ENCODE measurements around the gene DLEC1. TPM values are rescaled to one million over a fixed set of nuclear protein-coding genes. Genes with fewer than 3 reads are reported as not detected.
"Not testable (repeated sequence)": the region's sequence is repeated elsewhere in the genome, so short reads cannot be mapped to it uniquely, and the experiment has no call there.

The DLEC1 gene
- polyA plus RNA-seq, 1 experiment, result 0.06 TPM

DNA sequence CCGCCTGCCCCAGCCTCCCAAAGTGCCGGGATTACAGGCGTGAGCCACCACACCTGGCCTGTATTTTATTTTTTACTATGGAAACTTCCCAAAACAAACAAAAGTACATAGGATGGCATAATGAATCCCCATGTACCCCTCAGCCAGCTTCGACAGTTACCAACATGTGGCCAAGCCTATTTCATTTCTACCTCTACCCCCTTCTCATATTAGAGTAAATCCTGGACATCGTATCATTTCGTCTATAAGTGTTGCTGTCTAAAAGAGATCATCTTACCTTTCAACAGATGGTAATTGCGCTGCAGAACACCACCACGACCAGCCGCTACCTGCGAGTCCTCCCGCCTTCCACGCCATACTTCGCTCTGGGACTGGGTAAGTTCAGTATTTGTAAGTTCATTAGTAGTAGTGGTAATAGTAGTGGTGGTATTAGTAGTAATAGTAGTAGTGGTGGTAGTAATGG, 44.9 kb downstream of the DLEC1 start:
- ChIA-PET POLR2A (no interaction called here), CTCF (no interaction called here)
- H3K4me3 ChIP-seq (ENCODE audit: low read depth, low read length), result no peak overlapping the region
- H3K27me3 ChIP-seq (ENCODE audit: control insufficient read depth, insufficient read depth, low read length), result no peaks in the 10 kb centered on the region
- no peak for DNase-seq (ENCODE audit: low read depth)
- H3K36me3 ChIP-seq (ENCODE audit: control insufficient read depth, insufficient read depth, low read length), result no peaks in the 10 kb centered on the region
- TF ChIP-seq, protein P1, sequence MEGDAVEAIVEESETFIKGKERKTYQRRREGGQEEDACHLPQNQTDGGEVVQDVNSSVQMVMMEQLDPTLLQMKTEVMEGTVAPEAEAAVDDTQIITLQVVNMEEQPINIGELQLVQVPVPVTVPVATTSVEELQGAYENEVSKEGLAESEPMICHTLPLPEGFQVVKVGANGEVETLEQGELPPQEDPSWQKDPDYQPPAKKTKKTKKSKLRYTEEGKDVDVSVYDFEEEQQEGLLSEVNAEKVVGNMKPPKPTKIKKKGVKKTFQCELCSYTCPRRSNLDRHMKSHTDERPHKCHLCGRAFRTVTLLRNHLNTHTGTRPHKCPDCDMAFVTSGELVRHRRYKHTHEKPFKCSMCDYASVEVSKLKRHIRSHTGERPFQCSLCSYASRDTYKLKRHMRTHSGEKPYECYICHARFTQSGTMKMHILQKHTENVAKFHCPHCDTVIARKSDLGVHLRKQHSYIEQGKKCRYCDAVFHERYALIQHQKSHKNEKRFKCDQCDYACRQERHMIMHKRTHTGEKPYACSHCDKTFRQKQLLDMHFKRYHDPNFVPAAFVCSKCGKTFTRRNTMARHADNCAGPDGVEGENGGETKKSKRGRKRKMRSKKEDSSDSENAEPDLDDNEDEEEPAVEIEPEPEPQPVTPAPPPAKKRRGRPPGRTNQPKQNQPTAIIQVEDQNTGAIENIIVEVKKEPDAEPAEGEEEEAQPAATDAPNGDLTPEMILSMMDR (IDR thresholded peaks at IDR 0.05; ENCODE audit: insufficient read depth, low read depth, low read length), result no peak

DNA sequence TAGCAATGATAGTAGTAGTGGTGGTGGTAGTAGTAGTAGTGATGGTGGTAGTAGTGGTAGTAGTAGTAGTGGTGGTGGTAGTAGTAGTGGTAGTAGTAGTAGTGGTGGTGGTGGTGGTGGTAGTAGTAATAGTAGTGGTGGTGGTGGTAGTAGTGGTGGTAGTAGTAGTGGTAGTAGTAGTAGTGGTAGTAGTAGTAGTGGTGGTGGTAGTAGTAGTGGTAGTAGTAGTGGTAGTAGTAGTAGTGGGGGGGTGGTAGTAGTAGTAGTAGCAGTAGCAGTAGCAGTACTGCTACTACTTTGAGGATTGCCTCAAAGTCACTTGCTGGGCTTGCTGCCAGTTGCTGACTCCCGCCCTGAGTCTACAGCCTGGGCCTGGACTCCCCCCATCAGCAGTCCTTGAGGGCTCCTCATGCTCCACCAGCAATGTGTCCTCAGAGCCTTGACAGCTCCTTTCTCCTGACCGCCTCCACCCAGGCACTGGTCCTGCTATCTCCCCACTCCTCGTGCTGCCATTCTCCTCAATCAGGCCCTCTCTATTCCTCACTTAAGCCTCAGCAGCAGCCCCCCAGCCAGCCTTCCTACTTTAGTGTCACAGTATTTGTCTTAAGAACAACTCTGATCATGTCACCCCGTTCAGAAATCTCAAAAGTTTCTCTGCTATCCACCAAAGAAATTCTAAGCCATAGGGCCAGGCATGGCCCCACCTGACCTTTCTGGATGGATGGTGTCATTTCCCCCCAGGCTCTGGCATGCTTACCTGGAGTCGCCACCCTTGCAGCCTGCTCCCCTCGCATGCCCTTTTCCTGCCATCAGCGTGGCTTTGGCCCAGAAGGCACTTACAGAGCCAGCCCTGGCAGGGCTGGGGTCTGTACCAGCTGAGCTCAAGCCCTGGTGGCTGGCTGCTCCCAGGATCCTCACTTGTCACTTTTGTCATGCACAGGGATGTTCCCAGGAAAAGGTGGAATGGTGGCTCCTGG, 45.6 kb downstream of the DLEC1 start:
- no peak for DNase-seq (ENCODE audit: low read depth)
- Histone ChIP-seq H3K27me3 (ENCODE audit: control insufficient read depth, insufficient read depth, low read length) (no peaks in the 10 kb centered on the region; the same call in 1 of the 2 replicates), H3K36me3 (ENCODE audit: control insufficient read depth, insufficient read depth, low read length) (no peaks in the 10 kb centered on the region), H3K4me3 (ENCODE audit: low read depth, low read length) (no peak overlapping the region)
- POLR2A ChIA-PET, result no interaction called here
- CTCF ChIA-PET, result no interaction called here
- TF ChIP-seq, protein P1 (IDR thresholded peaks at IDR 0.05; ENCODE audit: insufficient read depth, low read depth, low read length), result no peak

DNA sequence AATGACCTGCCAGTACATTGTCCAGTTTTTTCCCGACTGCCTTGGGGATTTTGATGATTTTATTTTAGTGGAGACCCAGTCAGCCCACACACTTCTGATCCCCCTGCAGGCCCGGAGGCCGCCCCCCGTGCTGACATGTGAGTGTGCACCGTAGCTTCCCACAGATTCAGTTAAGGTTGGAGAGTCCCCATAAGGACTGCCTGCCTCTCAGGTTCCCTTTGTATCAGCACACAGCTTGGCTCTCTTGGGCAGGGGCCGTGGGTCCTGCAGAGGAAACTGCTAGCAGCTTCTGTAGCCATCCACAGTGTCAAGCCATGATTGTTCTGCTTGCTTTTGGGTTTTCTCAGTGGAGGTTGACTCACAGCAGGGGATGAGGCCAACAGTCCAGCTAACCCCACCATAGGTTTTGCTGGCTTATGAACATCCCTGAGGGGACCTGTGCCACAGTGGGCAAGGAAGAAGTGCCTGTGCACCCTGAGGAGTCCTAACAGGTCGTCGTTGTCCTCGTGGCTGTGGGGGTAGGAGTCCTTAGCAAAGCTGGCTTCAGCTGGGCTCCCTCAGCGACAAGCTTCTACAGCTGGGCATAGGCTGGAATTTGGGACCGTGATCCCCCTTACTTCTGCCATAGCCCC, 46.4 kb downstream of the DLEC1 start:
- TF ChIP-seq, protein P1 (IDR thresholded peaks at IDR 0.05; ENCODE audit: insufficient read depth, low read depth, low read length), result no peak
- ChIA-PET CTCF (no interaction called here), POLR2A (no interaction called here)
- H3K4me3 ChIP-seq (ENCODE audit: low read depth, low read length), result no peak overlapping the region
- no peak for DNase-seq (ENCODE audit: low read depth)
- no peaks in the 10 kb centered on the region for H3K36me3 ChIP-seq (ENCODE audit: control insufficient read depth, insufficient read depth, low read length)
- H3K27me3 ChIP-seq (ENCODE audit: control insufficient read depth, insufficient read depth, low read length), result no peaks in the 10 kb centered on the region; the same call in 1 of the 2 replicates

DNA sequence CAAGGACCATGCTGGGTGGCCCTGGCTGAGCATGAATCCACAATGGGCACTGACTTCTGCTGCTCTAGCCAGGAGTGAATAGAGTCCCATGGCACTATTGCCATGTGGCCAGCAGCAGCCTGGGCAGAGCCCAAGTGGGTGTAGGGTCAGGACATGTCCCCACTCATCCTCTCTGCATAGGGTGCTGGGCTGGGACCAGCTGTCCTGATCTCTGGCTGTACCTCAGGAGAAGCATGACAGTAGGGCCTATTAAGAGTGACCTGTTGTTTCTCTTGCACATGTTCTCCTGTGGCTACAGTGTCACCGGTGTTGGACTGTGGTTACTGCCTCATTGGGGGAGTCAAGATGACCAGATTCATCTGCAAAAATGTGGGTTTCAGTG, 46.9 kb downstream of the DLEC1 start:
- ChIA-PET POLR2A (no interaction called here), CTCF (no interaction called here)
- no peak for DNase-seq (ENCODE audit: low read depth)
- Histone ChIP-seq H3K4me3 (ENCODE audit: low read depth, low read length) (no peak overlapping the region), H3K27me3 (ENCODE audit: control insufficient read depth, insufficient read depth, low read length) (no peaks in the 10 kb centered on the region; the same call in 1 of the 2 replicates), H3K36me3 (ENCODE audit: control insufficient read depth, insufficient read depth, low read length) (no peaks in the 10 kb centered on the region)
- TF ChIP-seq, protein P1 (IDR thresholded peaks at IDR 0.05; ENCODE audit: insufficient read depth, low read depth, low read length), result no peak

DNA sequence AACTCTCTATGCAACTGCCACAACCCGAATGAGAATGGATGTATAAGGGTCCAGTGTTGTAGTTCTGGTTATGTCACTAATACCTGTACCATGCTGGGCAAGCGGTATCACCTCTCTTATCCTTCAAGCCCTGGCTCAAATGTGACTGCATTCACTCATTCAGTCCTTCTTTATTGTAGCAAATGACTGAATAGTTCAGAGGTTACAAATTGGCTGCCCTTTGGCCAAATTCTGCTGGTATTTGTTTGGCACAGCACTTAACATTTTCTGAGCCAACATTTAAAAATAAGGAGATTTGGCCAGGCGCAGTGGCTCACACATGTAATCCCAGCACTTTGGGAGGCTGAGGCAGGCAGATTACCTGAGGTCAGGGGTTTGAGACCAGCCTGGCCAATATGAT, 47.5 kb downstream of the DLEC1 start:
- POLR2A ChIA-PET, result no interaction called here
- DNase-seq (ENCODE audit: low read depth), result no peak
- Histone ChIP-seq H3K36me3 (ENCODE audit: control insufficient read depth, insufficient read depth, low read length) (no peaks in the 10 kb centered on the region), H3K4me3 (ENCODE audit: low read depth, low read length) (no peak overlapping the region), H3K27me3 (ENCODE audit: control insufficient read depth, insufficient read depth, low read length) (no peaks in the 10 kb centered on the region; the same call in 1 of the 2 replicates)
- TF ChIP-seq, protein P1 (IDR thresholded peaks at IDR 0.05; ENCODE audit: insufficient read depth, low read depth, low read length), result no peak
- CTCF ChIA-PET, result no interaction called here

DNA sequence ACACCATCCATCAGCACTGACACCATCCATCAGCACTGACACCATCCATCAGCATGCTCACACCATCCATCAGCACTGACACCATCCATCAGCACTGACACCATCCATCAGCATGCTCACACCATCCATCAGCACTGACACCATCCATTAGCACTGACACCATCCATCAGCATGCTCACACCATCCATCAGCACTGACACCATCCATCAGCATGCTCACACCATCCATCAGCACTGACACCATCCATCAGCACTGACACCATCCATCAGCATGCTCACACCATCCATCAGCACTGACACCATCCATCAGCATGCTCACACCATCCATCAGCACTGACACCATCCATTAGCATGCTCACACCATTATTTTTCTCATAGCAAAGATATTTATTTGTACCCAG, 48.3 kb downstream of the DLEC1 start:
- POLR2A ChIA-PET; H3K27me3 ChIP-seq (ENCODE audit: control insufficient read depth, insufficient read depth, low read length); CTCF ChIA-PET; DNase-seq (ENCODE audit: low read depth); H3K4me3 ChIP-seq (ENCODE audit: low read depth, low read length); H3K36me3 ChIP-seq (ENCODE audit: control insufficient read depth, insufficient read depth, low read length): not testable (repeated sequence)

Data from BJ (cell line).